GM12878 (cell line): ENCODE results near the gene YBX3. TPM values are rescaled to one million over a fixed set of nuclear protein-coding genes. Genes with fewer than 3 reads are reported as not detected.

Experiments
- ATAC-seq: fragments of 200-7000 bp; cut with Tn5 transposase; 3 replicates; pipeline ENCODE4 v1.9.1; 2020; ENCODE audit warnings: mild to moderate bottlenecking, moderate library complexity
- BruUV-seq: library from RNA; stranded (reverse); fragments of 400-500 nt; replicated peaks from 2 replicates; lab custom pipeline; 2021; lab: Mats Ljungman, UMichigan
- CTCF ChIA-PET: fragments of 300-600 bp; sonication (Branson Sonifier 250); formaldehyde crosslinking; extraction: SDS; loops from one replicate; lab custom pipeline; 2021; ENCODE audit warnings: inconsistent platforms; lab: Yijun Ruan, JAX
- POLR2A ChIA-PET: fragments of 350-600 bp; formaldehyde crosslinking; extraction: SDS; loops from one replicate; lab custom pipeline; 2021; ENCODE audit warnings: inconsistent platforms; lab: Charles Lee
- RAD21 ChIA-PET: fragments of 300-600 bp; sonication (Branson Sonifier 250); formaldehyde crosslinking; loops from one replicate; lab custom pipeline; 2023; ENCODE audit warnings: antibody characterized with exemption; ENCODE audit not compliant: unreplicated experiment; lab: Charles Lee
- SMC1A ChIA-PET: fragments of 300-600 bp; sonication (Branson Sonifier 250); formaldehyde crosslinking; loops from one replicate; lab custom pipeline; 2023; ENCODE audit not compliant: unreplicated experiment, uncharacterized antibody; lab: Charles Lee
- DNase-seq: peaks from one replicate; pipeline ENCODE4 v3.0.0-alpha.2; 2011; ENCODE audit warnings: low read depth, low spot score
- FAIRE-seq: peaks from 3 replicates; lab custom pipeline; 2011; peaks lifted over from hg19 to GRCh38; lab: Jason Lieb, UNC
- H2AFZ ChIP-seq: 2 replicates; pipeline ENCODE4 v1.6.0; 2011; ENCODE audit warnings: low read depth, low read length, control low read depth; ENCODE audit not compliant: control insufficient read depth
- H3K27ac ChIP-seq: 2 replicates; pipeline ENCODE4 v1.5.1; 2011; ENCODE audit warnings: control low read depth; ENCODE audit not compliant: control insufficient read depth, insufficient read depth
- H3K27me3 ChIP-seq, 2 experiments: replicated peaks in 1 of 2; 2 replicates each; pipeline versions ENCODE4 v1.6.0 to v1.6.1; 2011; ENCODE audit warnings: low read length in 1 of 2; ENCODE audit not compliant: control insufficient read depth in 2 of 2, insufficient read depth in 2 of 2
- H3K36me3 ChIP-seq, 2 experiments: 2 replicates each; pipeline ENCODE4 v1.5.1; 2011; ENCODE audit warnings: low read length in 1 of 2; ENCODE audit not compliant: control insufficient read depth in 2 of 2, insufficient read depth in 2 of 2
- H3K4me1 ChIP-seq: 2 replicates; pipeline ENCODE4 v1.6.1; 2011; ENCODE audit warnings: mild to moderate bottlenecking, low read length, moderate library complexity, mixed read lengths; ENCODE audit not compliant: control insufficient read depth, insufficient read depth
- H3K4me2 ChIP-seq: 2 replicates; pipeline ENCODE4 v1.6.0; 2011; ENCODE audit warnings: control low read depth; ENCODE audit not compliant: control insufficient read depth, insufficient read depth
- H3K4me3 ChIP-seq: fragments of 200-600 bp; sonication (generic); 2 replicates; pipeline ENCODE4 v1.5.1; 2016
- H3K79me2 ChIP-seq: 2 replicates; pipeline ENCODE4 v1.6.0; 2011; ENCODE audit warnings: low read length; ENCODE audit not compliant: control insufficient read depth, insufficient read depth
- H3K9ac ChIP-seq: 2 replicates; pipeline ENCODE4 v1.8.0; 2011; ENCODE audit warnings: low read length, control low read depth, mixed read lengths; ENCODE audit not compliant: control insufficient read depth, insufficient read depth
- H3K9me3 ChIP-seq: replicated peaks from 3 replicates; pipeline ENCODE4 v1.5.1; 2011; ENCODE audit warnings: mild to moderate bottlenecking, low read length; ENCODE audit not compliant: control insufficient read depth, insufficient read depth
- H4K20me1 ChIP-seq: 2 replicates; pipeline ENCODE4 v1.6.0; 2011; ENCODE audit not compliant: control insufficient read depth, insufficient read depth
- ASH2L ChIP-seq: fragments of 300-600, 200-600 bp; sonication (generic); IDR thresholded peaks from 2 replicates; pipeline ENCODE4 v1.6.1; 2017; ENCODE audit warnings: low read depth, mild to moderate bottlenecking, borderline replicate concordance
- BCL11A ChIP-seq: IDR thresholded peaks from 2 replicates; pipeline ENCODE4 v1.6.1; 2011; ENCODE audit warnings: low read depth, low read length
- EED ChIP-seq: sonication (generic); IDR thresholded peaks from 2 replicates; pipeline ENCODE4 v1.6.1; 2016; ENCODE audit warnings: antibody characterized with exemption, low read depth
- EGR1 ChIP-seq, 2 experiments: IDR thresholded peaks; 1 replicate in 1 of 2; 2 replicates in 1 of 2; pipeline ENCODE4 v1.6.1; 2011 to 2012; ENCODE audit warnings: low read depth in 2 of 2, low read length in 2 of 2, borderline replicate concordance in 1 of 2, mild to moderate bottlenecking in 1 of 2, moderate library complexity in 1 of 2
- MYB ChIP-seq: fragments of 150-350 bp; IDR thresholded peaks from 2 replicates; pipeline ENCODE4 v1.6.1; 2014; ENCODE audit warnings: mild to moderate bottlenecking, low read depth, low read length, borderline replicate concordance
- NFYB ChIP-seq: IDR thresholded peaks from 2 replicates; pipeline ENCODE4 v1.6.1; 2011; ENCODE audit warnings: low read depth, mild to moderate bottlenecking, low read length, improper control_type of control experiment, moderate library complexity; ENCODE audit not compliant: insufficient read depth
- NRF1 ChIP-seq: conservative IDR thresholded peaks from 2 replicates; pipeline ENCODE4 v1.6.1; 2011; ENCODE audit warnings: mild to moderate bottlenecking, low read depth, low read length, improper control_type of control experiment
- POLR2AphosphoS2 ChIP-seq: IDR thresholded peaks from 2 replicates; pipeline ENCODE4 v1.6.1; 2011; ENCODE audit warnings: low read depth, mild to moderate bottlenecking, low read length, improper control_type of control experiment, moderate library complexity
- SUZ12 ChIP-seq: fragments of 200-600 bp; sonication (generic); IDR thresholded peaks from one replicate; pipeline ENCODE4 v1.6.1; 2018; ENCODE audit warnings: antibody characterized with exemption, mild to moderate bottlenecking; ENCODE audit not compliant: unreplicated experiment
- ZNF384 ChIP-seq: IDR thresholded peaks from 2 replicates; pipeline ENCODE4 v1.6.1; 2012; ENCODE audit warnings: low read depth, mild to moderate bottlenecking, low read length, improper control_type of control experiment, borderline replicate concordance
- WGBS: methylation state at CpG from one replicate; pipeline ENCODE4 v1.1.6; 2016; ENCODE audit warnings: low lambda C conversion rate; ENCODE audit not compliant: insufficient replicate concordance, insufficient coverage; ENCODE audit errors: missing lambda C conversion rate; 5-methylcytosine and 5-hydroxymethylcytosine counted together
- in situ Hi-C: fragments of 300-500 bp; cut with MboI; formaldehyde crosslinking; loops from 9 replicates; pipeline ENCODE4 v1.14.3; 2018; ENCODE audit warnings: mixed read lengths
- intact Hi-C: fragments of 100-400 bp; cut with micrococcal nuclease; formaldehyde crosslinking; loops from one replicate; pipeline ENCODE4 v1.14.2; 2022; ENCODE audit not compliant: unreplicated experiment
- polyA plus RNA-seq, 11 experiments: library from polyadenylated mRNA; depleted of rRNA in 4 of 11; unstranded in 6 of 11; stranded (reverse) in 5 of 11; fragments of >200 nt; fragmentation: Nextera tagmentation in 4 of 11; fragmentation: Illumina TruSeq in 1 of 11; extraction: Ambion mirVana in 4 of 11; extraction: Trizol in 1 of 11; gene quantifications; 1 replicate in 1 of 11; 2 replicates in 10 of 11; pipeline versions ENCODE4 v1.2.1 to v1.2.3, GENCODE V29; 2011 to 2016; ENCODE audit warnings: inconsistent platforms in 2 of 11, missing spikeins in 2 of 11, low read depth in 1 of 11
- total RNA-seq, 4 experiments: library from RNA; depleted of rRNA in 3 of 4; stranded (reverse); fragments of >200 nt in 3 of 4; fragmentation: Illumina TruSeq in 1 of 4; extraction: Trizol in 1 of 4; gene quantifications; 2 replicates each; pipeline versions ENCODE4 v1.2.1 to v1.2.3, GENCODE V29; 2013 to 2021
- TF ChIP-seq, protein P1 (sequence below): fragments of 450-650 bp; IDR thresholded peaks from 2 replicates; pipeline ENCODE4 v1.6.1; 2016; ENCODE audit warnings: mild to moderate bottlenecking, moderate library complexity, borderline replicate concordance
- TF ChIP-seq, protein P2 (sequence below): IDR thresholded peaks from 2 replicates; pipeline ENCODE4 v1.6.1; 2012; ENCODE audit warnings: mild to moderate bottlenecking, low read depth, low read length

Gene YBX3
- total and polyA plus RNA-seq, 10 of the 15 experiments (the other 5 are each of a cell fraction or from before 2014, with no cell fraction given) = 25.9 to 221 (median 111) TPM

DNA sequence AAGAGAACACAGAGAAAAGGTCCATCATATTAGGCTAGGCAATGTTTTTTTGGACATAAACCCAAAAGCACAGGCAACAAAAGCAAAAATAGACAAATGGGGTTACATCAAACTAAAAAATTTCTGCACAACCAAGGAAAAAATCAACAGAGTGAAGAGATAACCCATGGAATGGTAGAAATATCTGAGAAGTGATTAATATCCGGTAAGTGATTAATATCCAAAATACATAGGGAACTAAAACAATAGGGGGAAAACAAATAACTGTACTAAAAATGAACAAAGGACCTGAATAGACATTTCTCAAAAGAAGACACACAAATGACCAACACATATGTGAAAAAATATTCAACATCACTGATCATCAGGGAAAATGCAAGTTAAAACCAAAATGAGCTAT lies 53.6 kb downstream of the YBX3 start:
- CTCF ChIA-PET = interaction anchor here (1.2 kb wide), 1 partner anchor 81 kb away, joined by 4 read pairs; no protein-coding TSS in a partner anchor
- Histone ChIP-seq H3K4me3 (no peak overlapping the region), H3K9ac (no peak overlapping the region), H3K27ac (no peak overlapping the region), H3K79me2 (no peaks in the 10 kb centered on the region), H3K4me1 (peaks cover 12% of the 10 kb centered on the region; the same call in 1 of the 2 replicates), H3K4me2 (no peak overlapping the region), H4K20me1 (no peaks in the 10 kb centered on the region), H3K9me3 (no peaks in the 10 kb centered on the region), H2AFZ (no peak overlapping the region), H3K36me3 (no peaks in the 10 kb centered on the region), H3K27me3 (peaks cover 1 to 2% of the 10 kb centered on the region in 2 experiments; a peak in 2 of 4 replicates)
- BruUV-seq = no TSS peak
- DNase-seq = no peak
- intact Hi-C loops = no loop called here
- 0% methylated on average over 1 of the region's 1 CpG for WGBS
- POLR2A ChIA-PET = interaction anchor here (0.6 kb wide), 1 partner anchor 297 kb away, joined by 6 read pairs; no protein-coding TSS in a partner anchor
- TF ChIP-seq MYB (no peak), POLR2AphosphoS2 (no peak), ASH2L (no peak), EGR1 (IDR thresholded peaks at IDR 0.05; ENCODE audit: borderline replicate concordance in 1 of 2, low read depth in 2 of 2, low read length in 2 of 2) (no peak), ZNF384 (no peak), NRF1 (no peak), BCL11A (no peak), SUZ12 (no peak), EED (no peak), NFYB (no peak)
- TF ChIP-seq, protein P1, sequence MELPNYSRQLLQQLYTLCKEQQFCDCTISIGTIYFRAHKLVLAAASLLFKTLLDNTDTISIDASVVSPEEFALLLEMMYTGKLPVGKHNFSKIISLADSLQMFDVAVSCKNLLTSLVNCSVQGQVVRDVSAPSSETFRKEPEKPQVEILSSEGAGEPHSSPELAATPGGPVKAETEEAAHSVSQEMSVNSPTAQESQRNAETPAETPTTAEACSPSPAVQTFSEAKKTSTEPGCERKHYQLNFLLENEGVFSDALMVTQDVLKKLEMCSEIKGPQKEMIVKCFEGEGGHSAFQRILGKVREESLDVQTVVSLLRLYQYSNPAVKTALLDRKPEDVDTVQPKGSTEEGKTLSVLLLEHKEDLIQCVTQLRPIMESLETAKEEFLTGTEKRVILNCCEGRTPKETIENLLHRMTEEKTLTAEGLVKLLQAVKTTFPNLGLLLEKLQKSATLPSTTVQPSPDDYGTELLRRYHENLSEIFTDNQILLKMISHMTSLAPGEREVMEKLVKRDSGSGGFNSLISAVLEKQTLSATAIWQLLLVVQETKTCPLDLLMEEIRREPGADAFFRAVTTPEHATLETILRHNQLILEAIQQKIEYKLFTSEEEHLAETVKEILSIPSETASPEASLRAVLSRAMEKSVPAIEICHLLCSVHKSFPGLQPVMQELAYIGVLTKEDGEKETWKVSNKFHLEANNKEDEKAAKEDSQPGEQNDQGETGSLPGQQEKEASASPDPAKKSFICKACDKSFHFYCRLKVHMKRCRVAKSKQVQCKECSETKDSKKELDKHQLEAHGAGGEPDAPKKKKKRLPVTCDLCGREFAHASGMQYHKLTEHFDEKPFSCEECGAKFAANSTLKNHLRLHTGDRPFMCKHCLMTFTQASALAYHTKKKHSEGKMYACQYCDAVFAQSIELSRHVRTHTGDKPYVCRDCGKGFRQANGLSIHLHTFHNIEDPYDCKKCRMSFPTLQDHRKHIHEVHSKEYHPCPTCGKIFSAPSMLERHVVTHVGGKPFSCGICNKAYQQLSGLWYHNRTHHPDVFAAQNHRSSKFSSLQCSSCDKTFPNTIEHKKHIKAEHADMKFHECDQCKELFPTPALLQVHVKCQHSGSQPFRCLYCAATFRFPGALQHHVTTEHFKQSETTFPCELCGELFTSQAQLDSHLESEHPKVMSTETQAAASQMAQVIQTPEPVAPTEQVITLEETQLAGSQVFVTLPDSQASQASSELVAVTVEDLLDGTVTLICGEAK = no peak
- TF ChIP-seq, protein P2, sequence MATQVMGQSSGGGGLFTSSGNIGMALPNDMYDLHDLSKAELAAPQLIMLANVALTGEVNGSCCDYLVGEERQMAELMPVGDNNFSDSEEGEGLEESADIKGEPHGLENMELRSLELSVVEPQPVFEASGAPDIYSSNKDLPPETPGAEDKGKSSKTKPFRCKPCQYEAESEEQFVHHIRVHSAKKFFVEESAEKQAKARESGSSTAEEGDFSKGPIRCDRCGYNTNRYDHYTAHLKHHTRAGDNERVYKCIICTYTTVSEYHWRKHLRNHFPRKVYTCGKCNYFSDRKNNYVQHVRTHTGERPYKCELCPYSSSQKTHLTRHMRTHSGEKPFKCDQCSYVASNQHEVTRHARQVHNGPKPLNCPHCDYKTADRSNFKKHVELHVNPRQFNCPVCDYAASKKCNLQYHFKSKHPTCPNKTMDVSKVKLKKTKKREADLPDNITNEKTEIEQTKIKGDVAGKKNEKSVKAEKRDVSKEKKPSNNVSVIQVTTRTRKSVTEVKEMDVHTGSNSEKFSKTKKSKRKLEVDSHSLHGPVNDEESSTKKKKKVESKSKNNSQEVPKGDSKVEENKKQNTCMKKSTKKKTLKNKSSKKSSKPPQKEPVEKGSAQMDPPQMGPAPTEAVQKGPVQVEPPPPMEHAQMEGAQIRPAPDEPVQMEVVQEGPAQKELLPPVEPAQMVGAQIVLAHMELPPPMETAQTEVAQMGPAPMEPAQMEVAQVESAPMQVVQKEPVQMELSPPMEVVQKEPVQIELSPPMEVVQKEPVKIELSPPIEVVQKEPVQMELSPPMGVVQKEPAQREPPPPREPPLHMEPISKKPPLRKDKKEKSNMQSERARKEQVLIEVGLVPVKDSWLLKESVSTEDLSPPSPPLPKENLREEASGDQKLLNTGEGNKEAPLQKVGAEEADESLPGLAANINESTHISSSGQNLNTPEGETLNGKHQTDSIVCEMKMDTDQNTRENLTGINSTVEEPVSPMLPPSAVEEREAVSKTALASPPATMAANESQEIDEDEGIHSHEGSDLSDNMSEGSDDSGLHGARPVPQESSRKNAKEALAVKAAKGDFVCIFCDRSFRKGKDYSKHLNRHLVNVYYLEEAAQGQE = no peak
- no peak for ATAC-seq
- in situ Hi-C loops = no loop called here
- RAD21 ChIA-PET = no interaction called here
- FAIRE-seq = no peak
- SMC1A ChIA-PET = no interaction called here
